Stimulated activated CD8-positive, alpha-beta memory T cell treated with anti-CD3 and anti-CD28 coated beads, Interleukin-12 subunit alpha, Interleukin-12 subunit beta, amount 100 ng/mL, for 24 hours (primary cell): ENCODE data around the gene ADGRF1.
"Not testable (repeated sequence)": the region's sequence is repeated elsewhere in the genome, so short reads cannot be mapped to it uniquely, and the experiment has no call there.

Source experiments
- DNase-seq: peaks from one replicate; pipeline ENCODE4 v3.0.0-alpha.2; 2020; ENCODE audit errors: extremely low read depth

The ADGRF1 gene

DNA sequence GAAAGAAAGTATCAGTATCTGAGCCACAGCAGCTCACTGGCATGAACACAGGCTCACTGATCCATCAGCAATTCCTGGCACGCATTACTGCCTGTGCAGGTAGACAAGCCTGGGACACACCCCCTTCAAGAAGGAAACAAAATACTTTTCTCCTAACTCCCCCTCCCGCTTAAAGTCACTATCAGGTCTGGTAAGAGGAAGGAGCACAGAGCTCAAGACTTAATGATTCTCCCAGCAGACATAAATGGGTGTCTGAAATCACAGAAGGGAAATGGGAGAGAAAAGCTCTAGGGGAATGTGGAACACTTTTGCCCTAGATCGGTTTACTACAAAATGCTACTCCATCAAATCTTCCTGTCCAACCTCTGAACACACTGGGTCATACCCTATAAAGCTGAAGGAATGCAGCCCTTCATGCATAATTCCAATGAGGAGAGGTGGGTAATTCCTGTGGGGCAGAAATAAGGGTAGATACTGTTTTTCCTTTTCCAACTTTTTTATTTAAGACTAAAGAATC, at the start of gene ADGRF1:
Gene ADGRF1 (minus strand): TSS at position 58 of the 517 bp plus-strand sequence. CDS start 13,271 bp downstream, outside the sequence.
- no peak for DNase-seq

DNA sequence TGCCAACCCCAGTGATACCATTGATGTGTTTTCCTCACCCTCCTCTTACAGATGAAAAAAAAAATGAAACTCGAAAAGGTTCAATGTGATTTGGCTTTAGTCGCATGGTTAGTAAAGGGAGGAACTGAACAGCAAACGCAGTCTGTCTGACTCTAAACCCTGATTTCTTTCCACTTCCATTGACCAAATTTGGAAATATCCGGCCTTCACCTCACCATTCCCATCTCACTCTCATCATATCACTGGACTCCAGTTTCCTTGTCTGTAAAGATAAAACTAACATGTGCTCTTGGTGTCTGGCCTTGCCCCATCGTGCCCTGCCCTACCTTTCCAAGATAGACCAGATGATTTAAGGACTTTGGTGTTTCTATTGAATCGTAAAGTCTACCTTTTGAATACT, 48.7 kb upstream of the ADGRF1 start:
- DNase-seq, result no peak

GRCh38 chr6:47089473-47089872, 47.3 kb upstream of the ADGRF1 start:
- DNase-seq, result not testable (repeated sequence)

DNA sequence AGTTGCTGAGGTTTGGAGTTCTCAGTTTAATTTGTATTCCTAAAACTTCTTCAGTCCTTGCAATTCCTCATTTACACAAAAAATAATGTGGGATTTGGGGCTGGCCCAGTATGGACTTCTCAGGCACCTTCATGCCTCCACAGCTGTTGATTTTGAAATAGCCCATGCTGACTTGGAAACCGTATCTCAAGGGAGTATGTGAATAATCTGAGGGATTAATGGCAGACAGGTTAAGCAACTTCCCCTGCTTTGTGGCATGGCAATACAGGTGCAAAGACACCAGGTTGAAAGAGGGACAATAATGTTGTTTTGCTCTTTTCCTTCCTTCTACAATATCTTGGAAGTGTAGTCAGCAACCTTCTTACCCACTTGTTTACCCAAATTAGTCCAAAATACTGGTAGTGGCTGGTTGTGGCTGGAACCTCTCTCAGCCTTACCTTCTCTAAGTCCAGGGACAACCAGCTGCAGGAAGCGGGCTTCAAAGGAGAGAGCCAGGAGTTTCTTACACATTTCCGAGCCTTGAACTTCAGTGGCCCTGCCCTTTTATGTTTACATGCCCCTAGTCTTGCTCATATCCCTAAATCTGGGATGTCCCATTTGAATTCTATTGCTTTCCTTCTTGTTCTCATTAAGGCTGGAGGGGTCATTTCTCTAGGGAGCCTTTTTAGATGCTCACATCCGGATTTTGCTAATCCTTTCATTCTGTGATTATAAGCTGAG, 44.1 kb upstream of the ADGRF1 start:
- DNase-seq, result no peak

- no peak for DNase-seq
Observed at GRCh38 chr6:47084610-47085009, 42.5 kb upstream of the ADGRF1 start.

GRCh38 chr6:47083586-47084047, 41.5 kb upstream of the ADGRF1 start:
- DNase-seq, result no peak

DNA sequence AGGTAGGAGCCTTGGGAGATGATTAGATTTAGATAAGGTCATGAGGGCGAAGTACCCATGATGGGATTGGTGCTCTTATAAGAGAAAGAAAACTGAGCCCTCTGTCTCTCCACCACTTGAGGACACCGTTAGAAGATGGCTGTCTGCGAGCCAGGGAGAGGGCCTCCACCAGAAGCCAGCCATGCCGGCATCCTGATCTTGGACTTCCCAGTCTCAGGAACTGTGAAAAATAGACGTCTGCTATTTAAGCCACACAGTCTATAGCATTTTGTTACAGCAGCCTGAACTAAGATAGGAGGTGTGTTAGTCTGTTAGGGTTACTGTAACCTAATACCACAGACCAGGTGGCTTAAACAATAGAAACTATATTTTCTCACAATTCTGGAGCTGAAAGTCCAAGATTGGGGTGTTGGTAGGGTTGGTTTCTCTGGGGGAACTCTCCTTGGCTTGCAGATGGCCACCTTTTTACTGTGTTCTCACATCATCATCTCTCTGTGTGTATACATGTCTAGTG, 38.0 kb upstream of the ADGRF1 start:
- no peak for DNase-seq

- no peak for DNase-seq
Observed at GRCh38 chr6:47079638-47080037, 37.5 kb upstream of the ADGRF1 start.

- no peak for DNase-seq
Observed at GRCh38 chr6:47078991-47079390, 36.9 kb upstream of the ADGRF1 start.

GRCh38 chr6:47076422-47077344, 34.6 kb upstream of the ADGRF1 start:
- no peak for DNase-seq

DNA sequence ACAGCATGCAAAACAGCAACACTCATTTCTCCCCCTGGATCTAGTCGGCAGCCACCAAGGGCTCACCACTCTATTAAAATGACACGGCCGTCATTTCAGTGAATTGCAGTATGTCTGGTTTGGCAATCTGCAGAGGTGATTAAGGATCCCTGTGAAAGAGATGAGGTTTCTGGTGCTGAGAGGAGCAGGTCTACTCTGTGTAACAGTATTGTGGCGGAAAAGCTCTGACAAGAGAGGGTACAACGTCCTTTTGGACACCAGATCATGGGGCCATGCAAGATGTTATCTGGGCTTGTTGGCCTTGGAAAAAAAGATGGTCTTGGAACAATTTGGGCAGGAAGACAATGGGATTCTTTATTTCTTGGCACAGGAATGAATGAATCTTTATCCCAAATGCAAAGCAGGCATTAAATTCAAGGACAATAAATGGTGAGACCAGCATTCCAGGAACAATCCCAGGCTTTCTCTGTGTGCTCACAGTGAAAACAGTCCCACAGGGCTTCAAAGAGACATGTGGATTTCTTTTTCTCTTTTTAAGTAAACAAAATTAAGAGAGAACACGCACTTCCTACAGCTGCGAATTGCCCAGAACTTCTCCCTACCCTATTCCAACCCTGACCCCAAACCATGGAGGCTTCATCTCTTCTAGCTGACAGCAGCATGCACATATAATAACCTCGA, 33.7 kb upstream of the ADGRF1 start:
- no peak for DNase-seq

- no peak for DNase-seq
Observed at GRCh38 chr6:47075168-47075567, 33.0 kb upstream of the ADGRF1 start.

DNA sequence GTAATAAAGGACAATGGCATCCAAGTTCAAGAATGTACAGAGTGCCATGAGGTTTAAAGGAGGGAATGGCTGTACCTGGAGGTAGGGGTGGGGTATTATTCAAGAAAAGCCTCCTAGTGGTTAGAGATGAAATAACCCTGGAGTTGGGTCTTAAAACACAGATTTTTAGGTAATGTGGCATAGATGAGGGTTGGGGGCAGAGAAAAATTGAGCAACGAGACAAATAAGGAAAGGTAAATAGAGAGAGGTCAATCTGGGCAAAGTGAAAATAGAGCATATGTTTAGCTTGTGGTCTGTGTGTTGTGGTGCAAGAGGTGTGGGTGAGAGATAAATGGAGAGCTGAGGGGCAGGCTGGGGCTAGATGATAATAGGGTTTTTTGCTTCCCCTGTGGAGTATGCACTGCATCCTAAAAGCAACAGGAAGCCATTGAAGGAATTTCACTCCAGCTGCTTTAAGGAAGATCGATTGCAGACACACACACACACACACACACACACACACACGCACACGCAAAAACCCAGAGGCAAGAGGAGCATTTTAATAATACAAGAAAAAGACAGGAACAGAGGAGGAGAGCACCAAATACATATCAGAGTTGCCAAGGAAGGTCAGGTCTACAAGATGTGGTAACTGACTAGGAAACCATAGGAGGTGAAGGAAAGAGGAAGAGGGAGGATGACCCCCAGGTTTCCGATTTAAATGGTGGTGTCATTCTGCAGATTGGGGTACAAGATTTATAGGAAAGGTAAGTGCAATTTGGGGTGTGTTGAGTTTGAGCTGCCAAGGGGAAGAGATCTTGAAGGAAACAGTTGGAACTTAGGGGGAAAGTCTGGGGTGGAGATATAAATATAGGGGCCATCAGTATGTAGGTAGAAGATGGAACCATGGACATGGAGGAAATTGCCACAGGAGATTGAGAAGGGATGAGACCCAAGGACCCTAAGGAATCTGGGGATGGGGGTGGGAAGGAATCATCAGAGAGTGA, 31.3 kb upstream of the ADGRF1 start:
- DNase-seq, result no peak

- DNase-seq, result no peak
Observed at GRCh38 chr6:47072667-47073066, 30.5 kb upstream of the ADGRF1 start.

GRCh38 chr6:47071681-47072080, 29.5 kb upstream of the ADGRF1 start:
- DNase-seq, result no peak

DNA sequence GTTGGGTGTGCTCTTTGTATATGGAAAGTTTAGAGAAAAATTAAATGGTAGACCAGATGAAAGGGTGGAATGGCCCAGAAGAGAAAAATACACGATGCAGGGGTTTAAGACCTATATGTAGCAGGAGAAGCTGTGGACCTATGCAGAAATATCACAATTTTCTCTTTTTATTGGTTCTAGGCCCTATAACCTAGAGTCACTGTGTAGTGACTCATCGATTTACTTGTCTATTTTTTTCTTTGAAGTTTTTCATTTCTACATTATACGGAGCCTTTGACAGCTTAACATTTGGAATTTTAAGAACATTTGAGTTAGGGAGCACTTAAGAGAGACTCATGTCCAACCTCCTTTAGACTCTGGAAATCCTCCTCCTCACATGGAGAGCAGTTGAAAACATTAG, 28.3 kb upstream of the ADGRF1 start:
- no peak for DNase-seq

DNA sequence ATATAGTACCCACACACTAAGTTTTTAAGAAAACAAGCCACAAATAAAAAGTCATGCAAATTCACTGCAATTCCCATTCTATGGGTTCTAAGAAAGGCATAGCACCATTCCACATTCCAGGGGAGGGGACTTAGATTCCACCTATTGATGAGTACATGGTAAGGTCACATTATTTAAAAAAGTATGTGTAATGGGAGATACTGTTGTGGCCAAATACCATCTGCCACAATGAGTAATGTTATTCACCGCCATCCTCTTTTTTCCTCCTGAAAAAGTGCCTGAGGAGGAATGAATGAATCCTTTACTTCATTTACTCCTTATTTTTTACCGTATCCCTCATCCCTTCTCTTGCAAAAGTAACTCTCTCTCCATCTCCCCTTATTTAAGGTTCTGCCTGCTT, 27.0 kb upstream of the ADGRF1 start:
- DNase-seq, result no peak

DNA sequence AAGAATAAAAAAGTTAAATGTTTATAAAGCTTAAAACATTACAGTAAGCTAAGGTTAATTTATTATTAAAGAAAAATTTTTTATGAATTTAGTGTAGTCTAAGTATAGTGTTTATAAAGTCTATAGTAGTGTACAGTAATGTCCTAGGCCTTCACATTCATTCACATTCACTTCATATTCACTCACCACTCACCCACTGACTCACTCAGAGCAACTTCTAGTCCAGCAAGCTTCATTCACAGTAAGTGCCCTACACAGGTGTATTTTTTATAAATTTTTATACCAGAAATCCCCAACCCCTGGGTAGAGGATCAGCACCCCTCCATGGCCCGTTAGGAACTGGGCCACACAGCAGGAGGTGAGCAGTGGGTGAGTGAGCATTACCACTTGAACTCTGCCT, 24.3 kb upstream of the ADGRF1 start:
- no peak for DNase-seq

- DNase-seq, result no peak
Observed at GRCh38 chr6:47064274-47064673, 22.1 kb upstream of the ADGRF1 start.

GRCh38 chr6:47062346-47062745, 20.2 kb upstream of the ADGRF1 start:
- no peak for DNase-seq
